Stimulated activated CD8-positive, alpha-beta memory T cell treated with anti-CD3 and anti-CD28 coated beads, Interleukin-4, amount 100 ng/mL, for 1 hour (primary cell): Measurements from ENCODE around the gene COL13A1.

Experiments used
- DNase-seq, 2 donors: peaks; one replicate each; pipeline ENCODE4 v3.0.0-alpha.2; 2020; ENCODE audit warnings: low read depth in 2 of 2, low spot score in 1 of 2

Gene COL13A1

GRCh38 chr10:69845574-69846292 is 44.0 kb downstream of the COL13A1 start:
- DNase-seq: no peak

- no peak for DNase-seq
Measured at GRCh38 chr10:69846293-69846921, 44.7 kb downstream of the COL13A1 start.

GRCh38 chr10:69847458-69847857 is 45.8 kb downstream of the COL13A1 start:
- DNase-seq: no peak

GRCh38 chr10:69847883-69848282 is 46.2 kb downstream of the COL13A1 start:
- no peak for DNase-seq

GRCh38 chr10:69848454-69848853 is 46.7 kb downstream of the COL13A1 start:
- no peak for DNase-seq

- no peak for DNase-seq
Measured at GRCh38 chr10:69849825-69850224, 48.1 kb downstream of the COL13A1 start.

- no peak for DNase-seq
Measured at GRCh38 chr10:69850440-69850839, 48.7 kb downstream of the COL13A1 start.

GRCh38 chr10:69851306-69851705 is 49.6 kb downstream of the COL13A1 start:
- DNase-seq: no peak

GRCh38 chr10:69853064-69853463 is 51.4 kb downstream of the COL13A1 start:
- no peak for DNase-seq

- DNase-seq: no peak
Measured at GRCh38 chr10:69854511-69855345, 53.0 kb downstream of the COL13A1 start.

GRCh38 chr10:69855346-69856111 is 53.8 kb downstream of the COL13A1 start:
- DNase-seq: no peak

- DNase-seq: no peak
Measured at GRCh38 chr10:69856601-69857166, 55.0 kb downstream of the COL13A1 start.

- DNase-seq: no peak
Measured at GRCh38 chr10:69858201-69858600, 56.5 kb downstream of the COL13A1 start.

- DNase-seq: no peak
Measured at GRCh38 chr10:69860271-69860670, 58.6 kb downstream of the COL13A1 start.

GRCh38 chr10:69861251-69862240 is 59.8 kb downstream of the COL13A1 start:
- no peak for DNase-seq

GRCh38 chr10:69862882-69863530 is 61.3 kb downstream of the COL13A1 start:
- no peak for DNase-seq

GRCh38 chr10:69863580-69863979 is 61.9 kb downstream of the COL13A1 start:
- no peak for DNase-seq

GRCh38 chr10:69864321-69864720 is 62.6 kb downstream of the COL13A1 start:
- DNase-seq: no peak

- no peak for DNase-seq
Measured at GRCh38 chr10:69865450-69865849, 63.7 kb downstream of the COL13A1 start.
